GM12873 (cell line): ENCODE data around the gene CXADR.

Experiments used
- TF ChIP-seq, protein P1 (sequence below): IDR thresholded peaks from 2 replicates; pipeline ENCODE4 v1.5.1; 2012; ENCODE audit warnings: low read depth, mild to moderate bottlenecking, moderate library complexity, low read length, control low read depth; ENCODE audit not compliant: insufficient read depth; ENCODE audit errors: missing control alignments

Gene CXADR

GRCh38 chr21:17494051-17494450, 18.8 kb upstream of the CXADR start:
- TF ChIP-seq, protein P1, sequence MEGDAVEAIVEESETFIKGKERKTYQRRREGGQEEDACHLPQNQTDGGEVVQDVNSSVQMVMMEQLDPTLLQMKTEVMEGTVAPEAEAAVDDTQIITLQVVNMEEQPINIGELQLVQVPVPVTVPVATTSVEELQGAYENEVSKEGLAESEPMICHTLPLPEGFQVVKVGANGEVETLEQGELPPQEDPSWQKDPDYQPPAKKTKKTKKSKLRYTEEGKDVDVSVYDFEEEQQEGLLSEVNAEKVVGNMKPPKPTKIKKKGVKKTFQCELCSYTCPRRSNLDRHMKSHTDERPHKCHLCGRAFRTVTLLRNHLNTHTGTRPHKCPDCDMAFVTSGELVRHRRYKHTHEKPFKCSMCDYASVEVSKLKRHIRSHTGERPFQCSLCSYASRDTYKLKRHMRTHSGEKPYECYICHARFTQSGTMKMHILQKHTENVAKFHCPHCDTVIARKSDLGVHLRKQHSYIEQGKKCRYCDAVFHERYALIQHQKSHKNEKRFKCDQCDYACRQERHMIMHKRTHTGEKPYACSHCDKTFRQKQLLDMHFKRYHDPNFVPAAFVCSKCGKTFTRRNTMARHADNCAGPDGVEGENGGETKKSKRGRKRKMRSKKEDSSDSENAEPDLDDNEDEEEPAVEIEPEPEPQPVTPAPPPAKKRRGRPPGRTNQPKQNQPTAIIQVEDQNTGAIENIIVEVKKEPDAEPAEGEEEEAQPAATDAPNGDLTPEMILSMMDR: no peak

GRCh38 chr21:17495680-17496079, 17.2 kb upstream of the CXADR start:
- TF ChIP-seq, protein P1: no peak

- TF ChIP-seq, protein P1: no peak
Observed at GRCh38 chr21:17497316-17497715, 15.5 kb upstream of the CXADR start.

GRCh38 chr21:17498586-17498985, 14.3 kb upstream of the CXADR start:
- TF ChIP-seq, protein P1: no peak

DNA sequence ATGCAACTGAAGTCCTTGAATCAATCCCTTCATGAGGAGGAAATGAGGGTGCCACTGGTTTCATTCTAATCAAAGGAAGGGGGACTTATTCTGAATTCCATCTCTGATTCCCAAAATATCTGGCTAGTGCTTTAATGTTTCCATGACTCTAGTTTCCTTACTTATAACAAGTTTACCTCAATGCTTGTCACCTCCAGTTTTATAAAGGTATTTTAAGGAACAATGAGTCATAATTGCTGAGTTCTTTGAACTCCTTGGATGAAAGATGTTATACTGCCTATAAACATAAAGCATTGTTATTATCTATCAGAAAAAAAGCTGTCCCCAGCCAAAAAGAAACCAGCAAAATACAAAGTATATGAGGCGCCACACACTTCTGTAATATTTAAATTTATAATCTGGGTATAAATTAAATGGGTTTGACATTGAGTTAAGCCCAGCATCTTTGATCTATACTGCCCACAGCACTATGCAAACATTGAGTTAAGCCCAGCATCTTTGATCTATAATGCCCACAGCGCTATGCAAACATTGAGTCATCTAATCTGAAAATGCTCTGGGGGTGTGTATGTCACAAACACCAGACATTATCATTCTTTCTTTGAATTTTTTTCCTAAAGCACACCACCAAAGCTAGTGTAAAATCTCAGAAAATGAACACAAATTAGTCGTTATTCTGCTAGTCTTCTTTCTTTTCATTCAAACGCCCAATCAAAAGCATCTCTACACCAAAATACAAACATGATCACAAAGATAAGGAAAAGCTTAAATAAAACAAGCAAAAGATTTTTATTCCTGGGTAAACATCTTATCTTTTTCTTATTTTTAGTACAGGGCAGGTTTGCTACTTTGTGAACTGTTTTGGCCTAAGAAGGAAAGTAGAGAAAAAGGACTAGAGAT, 11.5 kb upstream of the CXADR start:
- TF ChIP-seq, protein P1: no peak

GRCh38 chr21:17506951-17507350, 5.9 kb upstream of the CXADR start:
- TF ChIP-seq, protein P1: no peak

DNA sequence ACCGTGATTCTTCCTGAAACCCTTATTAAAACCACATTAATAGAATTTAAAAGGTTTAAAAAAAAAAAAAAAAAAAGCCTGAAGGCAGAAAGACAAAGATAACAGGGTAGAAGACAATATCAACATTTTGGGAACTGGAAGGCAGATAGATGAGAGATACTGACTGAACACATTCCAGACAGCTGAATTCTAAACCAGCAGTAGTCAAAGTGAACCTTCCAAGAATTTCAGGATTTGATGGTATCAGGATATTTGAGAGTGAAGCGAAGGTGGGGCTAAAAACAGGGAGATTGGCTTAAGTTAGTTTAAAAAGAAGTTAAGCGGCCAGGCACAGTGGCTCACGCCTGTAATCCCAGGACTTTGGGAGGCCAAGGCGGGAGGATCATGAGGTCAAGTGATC, 5.3 kb upstream of the CXADR start:
- TF ChIP-seq, protein P1: no peak
